ENCODE data around the gene CPE.

- TF ChIP-seq CTCF (IDR thresholded peaks at IDR 0.05) (no peak), POLR2A (IDR thresholded peaks at IDR 0.05) (no peak), POLR2AphosphoS5 (IDR thresholded peaks at IDR 0.05; ENCODE audit: insufficient read depth in 1 of 2, low read depth in 1 of 2) (no peak)
Observed at GRCh38 chr4:165330666-165331065, 48.1 kb upstream of the CPE start.

Data from vagina (tissue), 2 donors.